GF-D8 (cell line): ENCODE measurements around the gene IL20RA.

Source experiments
- DNase-seq: peaks from one replicate; lab custom pipeline; 2025; lab: John Stamatoyannopoulos, UW

IL20RA gene

GRCh38 chr6:137045222-137045789, 541 bp upstream of the IL20RA start:
- DNase-seq: no peak

- no peak for DNase-seq
These were observed 927 bp downstream of the IL20RA start for GRCh38 chr6:137043710-137044365.

- no peak for DNase-seq
These were observed 4.4 kb downstream of the IL20RA start for GRCh38 chr6:137040393-137040792.

- no peak for DNase-seq
These were observed 5.8 kb downstream of the IL20RA start for GRCh38 chr6:137039010-137039409.

- DNase-seq: no peak
These were observed 8.0 kb downstream of the IL20RA start for GRCh38 chr6:137036566-137037300.

GRCh38 chr6:137033828-137034227, 10.9 kb downstream of the IL20RA start:
- DNase-seq: peak; percentile 61

GRCh38 chr6:137031122-137031521, 13.6 kb downstream of the IL20RA start:
- DNase-seq: no peak

GRCh38 chr6:137028912-137029311, 15.9 kb downstream of the IL20RA start:
- DNase-seq: no peak

GRCh38 chr6:137025786-137026730, 18.7 kb downstream of the IL20RA start:
- no peak for DNase-seq

- DNase-seq: no peak
These were observed 20.4 kb downstream of the IL20RA start for GRCh38 chr6:137024237-137024990.

GRCh38 chr6:137020776-137021175, 24.0 kb downstream of the IL20RA start:
- DNase-seq: no peak

- no peak for DNase-seq
These were observed 25.1 kb downstream of the IL20RA start for GRCh38 chr6:137019476-137020272.

- no peak for DNase-seq
These were observed 27.7 kb downstream of the IL20RA start for GRCh38 chr6:137017081-137017480.

- no peak for DNase-seq
These were observed 28.4 kb downstream of the IL20RA start for GRCh38 chr6:137016356-137016755.

- DNase-seq: no peak
These were observed 28.8 kb downstream of the IL20RA start for GRCh38 chr6:137015943-137016342.

- DNase-seq: no peak
These were observed 30.8 kb downstream of the IL20RA start for GRCh38 chr6:137013738-137014602.

GRCh38 chr6:137013031-137013430, 31.7 kb downstream of the IL20RA start:
- DNase-seq: no peak

- DNase-seq: no peak
These were observed 33.4 kb downstream of the IL20RA start for GRCh38 chr6:137011406-137011805.

GRCh38 chr6:137010128-137010718, 34.5 kb downstream of the IL20RA start:
- no peak for DNase-seq
